LNCAP (cell line): ENCODE measurements around the gene GRID1.

ENCODE experiments used
- TF ChIP-seq, protein P1 (sequence below): fragments of 450-650 bp; IDR thresholded peaks from 2 replicates; pipeline ENCODE4 v1.5.1; 2017; ENCODE audit warnings: mild to moderate bottlenecking

Gene GRID1

DNA sequence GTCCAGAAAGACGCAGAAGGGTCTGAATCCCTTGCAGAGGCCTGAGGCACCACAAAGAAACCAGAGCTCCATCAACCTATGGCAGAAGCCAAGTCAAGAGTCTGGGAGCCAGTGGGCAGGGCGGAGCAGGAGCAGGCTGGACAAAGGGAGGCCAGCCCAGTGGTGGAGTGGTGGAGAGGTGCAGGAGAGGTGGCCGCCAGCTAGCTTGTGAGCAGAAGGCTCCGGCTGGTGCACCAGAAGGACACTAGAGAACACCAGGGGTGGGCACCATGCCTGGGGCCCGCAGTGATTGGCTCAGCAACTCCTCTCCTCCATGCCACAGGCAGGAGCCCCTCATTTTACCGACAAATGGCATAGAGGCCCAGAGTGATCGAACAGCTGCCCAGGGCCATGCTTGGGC is 186.6 kb downstream of the GRID1 start:
- TF ChIP-seq, protein P1, sequence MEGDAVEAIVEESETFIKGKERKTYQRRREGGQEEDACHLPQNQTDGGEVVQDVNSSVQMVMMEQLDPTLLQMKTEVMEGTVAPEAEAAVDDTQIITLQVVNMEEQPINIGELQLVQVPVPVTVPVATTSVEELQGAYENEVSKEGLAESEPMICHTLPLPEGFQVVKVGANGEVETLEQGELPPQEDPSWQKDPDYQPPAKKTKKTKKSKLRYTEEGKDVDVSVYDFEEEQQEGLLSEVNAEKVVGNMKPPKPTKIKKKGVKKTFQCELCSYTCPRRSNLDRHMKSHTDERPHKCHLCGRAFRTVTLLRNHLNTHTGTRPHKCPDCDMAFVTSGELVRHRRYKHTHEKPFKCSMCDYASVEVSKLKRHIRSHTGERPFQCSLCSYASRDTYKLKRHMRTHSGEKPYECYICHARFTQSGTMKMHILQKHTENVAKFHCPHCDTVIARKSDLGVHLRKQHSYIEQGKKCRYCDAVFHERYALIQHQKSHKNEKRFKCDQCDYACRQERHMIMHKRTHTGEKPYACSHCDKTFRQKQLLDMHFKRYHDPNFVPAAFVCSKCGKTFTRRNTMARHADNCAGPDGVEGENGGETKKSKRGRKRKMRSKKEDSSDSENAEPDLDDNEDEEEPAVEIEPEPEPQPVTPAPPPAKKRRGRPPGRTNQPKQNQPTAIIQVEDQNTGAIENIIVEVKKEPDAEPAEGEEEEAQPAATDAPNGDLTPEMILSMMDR = no peak

DNA sequence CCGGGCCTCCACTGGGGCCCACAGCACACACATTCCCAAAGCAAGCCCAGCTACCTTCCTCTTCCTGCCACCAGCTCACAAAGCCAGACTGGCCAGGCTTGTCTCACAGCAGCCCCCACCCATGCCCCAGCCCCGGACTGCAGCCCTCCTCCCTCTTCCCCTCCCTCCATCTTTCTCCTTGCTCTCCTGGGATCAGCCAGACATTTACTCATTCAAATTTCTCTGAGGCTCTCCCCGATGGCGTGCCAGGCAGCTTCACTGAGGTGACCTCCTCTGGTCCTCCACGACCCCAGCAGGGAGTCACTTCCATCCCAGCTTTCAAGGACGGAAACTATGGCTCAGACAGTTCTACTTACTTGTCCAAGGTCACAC is 187.5 kb downstream of the GRID1 start:
- TF ChIP-seq, protein P1 = no peak

GRCh38 chr10:86178401-86179152 is 188.0 kb downstream of the GRID1 start:
- TF ChIP-seq, protein P1 = 0 out of 2 replicates have a peak, but pooled peaks have one; percentile 17

DNA sequence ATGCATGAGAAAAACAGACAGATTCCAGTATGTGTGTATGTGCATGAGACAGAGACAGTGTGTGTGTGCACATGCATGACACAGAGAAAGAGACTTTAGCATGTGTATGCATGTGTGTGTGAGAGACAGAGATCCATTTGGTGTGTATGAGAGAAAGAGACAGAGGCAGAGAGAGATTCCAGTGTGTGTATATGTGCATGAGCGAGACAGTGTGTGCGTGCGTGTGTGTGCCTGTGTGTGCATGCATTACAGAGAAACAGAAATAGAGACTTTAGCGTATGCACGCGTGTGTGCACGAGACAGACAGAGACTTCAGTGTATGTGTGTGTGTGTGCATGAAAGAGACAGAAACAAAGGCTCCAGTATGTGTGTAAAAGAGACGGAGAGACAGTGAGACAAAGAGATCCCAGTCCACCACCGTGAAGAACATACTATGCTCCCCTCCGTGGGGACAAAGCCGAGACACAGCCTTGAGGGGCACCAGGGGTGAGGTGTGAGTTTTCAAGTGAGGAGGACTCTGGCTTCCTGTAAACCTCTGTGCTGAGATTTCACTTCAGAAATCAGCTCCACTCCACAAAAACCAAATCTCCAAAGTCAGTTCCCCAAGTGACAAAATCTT is 188.9 kb downstream of the GRID1 start:
- TF ChIP-seq, protein P1 = no peak

GRCh38 chr10:86176850-86177536 is 189.6 kb downstream of the GRID1 start:
- TF ChIP-seq, protein P1 = no peak

DNA sequence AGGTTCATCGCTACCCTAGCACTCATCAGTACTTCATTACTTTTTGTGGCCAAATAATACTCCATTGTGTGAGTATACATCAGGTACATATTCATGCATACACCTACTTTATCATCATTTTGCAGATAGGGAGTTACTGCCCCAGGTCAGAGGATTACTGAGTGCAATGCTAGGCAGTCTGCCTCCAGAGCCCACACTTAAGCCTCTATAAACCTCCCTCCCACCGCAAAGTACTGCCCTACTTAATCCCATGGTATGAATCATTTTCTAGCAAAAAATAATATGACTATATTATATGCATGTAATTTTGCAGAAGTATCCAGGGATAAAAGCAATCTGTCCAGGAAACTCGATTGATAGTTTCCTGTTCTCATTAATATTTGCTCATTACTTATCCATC is 194.3 kb downstream of the GRID1 start:
- TF ChIP-seq, protein P1 = no peak

DNA sequence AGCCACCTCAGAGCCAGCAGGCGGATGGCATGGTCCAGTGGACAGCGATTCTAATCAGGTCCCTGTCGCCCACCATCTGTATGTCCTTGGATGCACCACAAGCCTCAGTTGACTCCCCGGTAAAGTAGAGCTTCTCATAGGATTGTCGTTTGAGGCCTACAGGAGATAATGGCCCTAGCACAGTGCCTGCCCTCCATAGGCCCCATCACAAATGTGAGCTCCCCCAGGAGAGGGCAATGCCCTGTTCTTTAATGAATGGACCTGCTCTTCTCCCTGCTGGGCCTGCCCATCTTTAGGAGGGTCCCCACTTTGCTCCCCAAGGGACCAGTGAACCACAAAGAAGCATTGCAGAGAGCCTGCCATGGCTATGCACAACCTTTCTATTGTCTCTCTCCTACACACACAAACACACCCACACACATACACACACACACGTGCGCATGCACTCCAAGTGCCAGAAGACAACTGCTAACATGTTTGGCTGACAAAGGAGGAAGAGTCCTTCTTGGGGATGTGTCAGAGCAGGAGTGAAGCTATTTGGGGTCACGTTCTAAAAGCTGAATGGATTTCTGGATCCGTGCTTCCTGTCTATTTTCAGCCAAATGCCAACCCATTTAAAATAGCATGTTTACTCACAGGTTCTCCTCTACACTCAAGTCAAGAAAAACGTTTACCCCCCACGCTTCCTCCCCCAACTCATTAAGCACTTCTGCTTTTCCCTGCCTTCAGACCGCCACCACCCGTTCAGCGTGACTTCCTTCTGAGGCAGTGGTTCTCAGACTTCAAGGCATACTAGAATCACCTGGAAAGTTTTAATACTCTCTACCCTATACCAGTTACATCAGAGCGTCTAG is 196.1 kb downstream of the GRID1 start:
- TF ChIP-seq, protein P1 = no peak
